NT2/D1 (cell line): ENCODE data around the gene WDR20.

Source experiments
- SUZ12 ChIP-seq: IDR thresholded peaks from 2 replicates; pipeline ENCODE4 v1.6.1; 2011; ENCODE audit not compliant: insufficient read length, insufficient read depth; ENCODE audit errors: extremely low read depth
- YY1 ChIP-seq: IDR thresholded peaks from 2 replicates; pipeline ENCODE4 v1.6.1; 2011; ENCODE audit not compliant: insufficient read length, insufficient read depth
- ZNF274 ChIP-seq: IDR thresholded peaks from 2 replicates; pipeline ENCODE4 v1.6.1; 2011; ENCODE audit warnings: mild to moderate bottlenecking, low read depth, low read length

DNA sequence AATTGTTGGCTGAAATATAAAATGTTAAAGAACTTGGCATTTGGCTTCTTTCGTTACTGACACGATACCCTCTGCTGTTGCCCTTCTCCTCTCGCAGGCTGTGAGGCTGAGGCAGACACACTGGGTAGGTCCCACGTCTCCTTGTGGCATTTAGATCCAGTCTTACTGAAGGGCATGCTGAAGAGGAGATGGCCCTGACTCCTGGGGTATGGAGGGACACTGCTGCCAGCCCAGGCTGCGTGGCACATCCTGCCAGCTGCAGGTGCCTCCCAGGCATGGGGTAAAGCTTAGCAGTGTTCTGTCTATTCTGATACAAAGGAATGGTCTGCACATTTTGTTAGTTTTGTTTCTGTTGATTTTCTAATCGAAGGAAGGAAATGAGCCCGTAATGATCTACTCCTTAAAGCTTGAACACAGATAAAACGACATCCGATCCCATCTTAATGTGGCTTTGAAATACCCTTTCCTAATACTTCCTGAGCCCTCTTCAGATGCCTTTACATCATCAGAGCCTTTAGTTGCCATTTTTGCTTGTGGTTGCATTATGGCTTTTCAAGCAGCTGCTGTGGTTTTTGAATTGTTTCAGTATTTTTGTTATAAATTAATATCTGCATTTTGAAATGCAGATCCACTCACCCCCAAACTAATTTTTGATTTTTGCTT is 61.1 kb downstream of the WDR20 start:
- no peak for TF ChIP-seq ZNF274
- TF ChIP-seq SUZ12, result no peak
- TF ChIP-seq YY1, result no peak
